Neural progenitor cell (in vitro differentiated cells): ENCODE measurements around the gene TNRC18.

Experiments
- EZH2 ChIP-seq: fragments of 200-600 bp; sonication (generic); IDR thresholded peaks from 2 replicates; pipeline ENCODE4 v1.6.1; 2017; ENCODE audit warnings: antibody characterized with exemption, mild to moderate bottlenecking, moderate library complexity
- TF ChIP-seq, protein P1 (sequence below): fragments of 200-600 bp; sonication (generic); IDR thresholded peaks from 2 replicates; pipeline ENCODE4 v1.5.1; 2017; ENCODE audit warnings: antibody characterized with exemption, mild to moderate bottlenecking

GRCh38 chr7:5315761-5316160 lies 107.9 kb downstream of the TNRC18 start:
- TF ChIP-seq, protein P1, sequence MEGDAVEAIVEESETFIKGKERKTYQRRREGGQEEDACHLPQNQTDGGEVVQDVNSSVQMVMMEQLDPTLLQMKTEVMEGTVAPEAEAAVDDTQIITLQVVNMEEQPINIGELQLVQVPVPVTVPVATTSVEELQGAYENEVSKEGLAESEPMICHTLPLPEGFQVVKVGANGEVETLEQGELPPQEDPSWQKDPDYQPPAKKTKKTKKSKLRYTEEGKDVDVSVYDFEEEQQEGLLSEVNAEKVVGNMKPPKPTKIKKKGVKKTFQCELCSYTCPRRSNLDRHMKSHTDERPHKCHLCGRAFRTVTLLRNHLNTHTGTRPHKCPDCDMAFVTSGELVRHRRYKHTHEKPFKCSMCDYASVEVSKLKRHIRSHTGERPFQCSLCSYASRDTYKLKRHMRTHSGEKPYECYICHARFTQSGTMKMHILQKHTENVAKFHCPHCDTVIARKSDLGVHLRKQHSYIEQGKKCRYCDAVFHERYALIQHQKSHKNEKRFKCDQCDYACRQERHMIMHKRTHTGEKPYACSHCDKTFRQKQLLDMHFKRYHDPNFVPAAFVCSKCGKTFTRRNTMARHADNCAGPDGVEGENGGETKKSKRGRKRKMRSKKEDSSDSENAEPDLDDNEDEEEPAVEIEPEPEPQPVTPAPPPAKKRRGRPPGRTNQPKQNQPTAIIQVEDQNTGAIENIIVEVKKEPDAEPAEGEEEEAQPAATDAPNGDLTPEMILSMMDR: no peak
- no peak for TF ChIP-seq EZH2
